K562 (cell line): ENCODE data around the gene TM4SF4. TPM values are rescaled to one million over a fixed set of nuclear protein-coding genes. Genes with fewer than 3 reads are reported as not detected.

Experiments
- ATAC-seq: fragments of 200-7000 bp; cut with Tn5 transposase; 3 replicates; pipeline ENCODE4 v1.9.1; 2020; ENCODE audit warnings: moderate library complexity
- BruUV-seq: library from RNA; stranded (reverse); fragments of 400-500 nt; replicated peaks from 2 replicates; lab custom pipeline; 2021; lab: Mats Ljungman, UMichigan
- CTCF ChIA-PET: fragments of 300-600 bp; formaldehyde crosslinking; extraction: SDS; loops from one replicate; lab custom pipeline; 2021; ENCODE audit warnings: low intra/inter-chr PET ratio; lab: Yijun Ruan, JAX
- POLR2A ChIA-PET: fragments of 300-600, 350-650 bp; sonication (Branson Sonifier 250); formaldehyde crosslinking; extraction: SDS; loops from one replicate; lab custom pipeline; 2021; ENCODE audit warnings: antibody characterized with exemption, inconsistent platforms; lab: Yijun Ruan, JAX
- DNase-seq, 4 experiments: peaks; one replicate each; pipeline versions ENCODE4 v3.0.0 to v3.0.0-alpha.2; 2011 to 2018; ENCODE audit warnings: low spot score in 3 of 4, mixed read lengths in 3 of 4; ENCODE audit errors: extremely low read depth in 1 of 4
- FAIRE-seq: peaks from 2 replicates; lab custom pipeline; 2011; peaks lifted over from hg19 to GRCh38; lab: Jason Lieb, UNC
- H2AFZ ChIP-seq: 2 replicates; pipeline ENCODE4 v1.6.0; 2011; ENCODE audit warnings: low read depth, low read length, control low read depth, inconsistent platforms
- H3K27ac ChIP-seq: fragments of 200-600 bp; 3 replicates; pipeline ENCODE4 v1.8.0; 2011; ENCODE audit warnings: low read depth, mild to moderate bottlenecking, control low read depth, inconsistent platforms, low read length, moderate library complexity, mixed read lengths; ENCODE audit errors: extremely low read depth
- H3K27me3 ChIP-seq, 2 experiments: fragments of 300-600 bp in 1 of 2; 2 replicates in 1 of 2; 3 replicates in 1 of 2; pipeline versions ENCODE4 v1.6.0 to v1.8.0; 2011; ENCODE audit warnings: inconsistent platforms in 2 of 2, low read length in 2 of 2, mild to moderate bottlenecking in 1 of 2, mixed read lengths in 1 of 2, moderate library complexity in 1 of 2; ENCODE audit not compliant: control insufficient read depth in 2 of 2, insufficient read depth in 2 of 2
- H3K36me3 ChIP-seq: fragments of 300-600 bp; 3 replicates; pipeline ENCODE4 v1.8.0; 2011; ENCODE audit warnings: mild to moderate bottlenecking, low read length, inconsistent platforms; ENCODE audit not compliant: control insufficient read depth, insufficient read depth
- H3K4me1 ChIP-seq, 2 experiments: fragments of 200-600 bp in 1 of 2; replicated peaks in 1 of 2; 2 replicates in 1 of 2; 3 replicates in 1 of 2; pipeline versions ENCODE4 v1.5.1 to v1.8.0; 2011; ENCODE audit warnings: inconsistent platforms in 2 of 2, low read length in 2 of 2, mild to moderate bottlenecking in 1 of 2, mixed read lengths in 1 of 2, moderate library complexity in 1 of 2; ENCODE audit not compliant: control insufficient read depth in 2 of 2, insufficient read depth in 2 of 2
- H3K4me2 ChIP-seq: 2 replicates; pipeline ENCODE4 v1.6.1; 2011; ENCODE audit warnings: low read length, control low read depth, inconsistent platforms, mixed read lengths; ENCODE audit not compliant: insufficient read depth
- H3K4me3 ChIP-seq: fragments of 200-600 bp; sonication (generic), shearing (Covaris generic); 2 replicates; pipeline ENCODE4 v1.5.1; 2016; ENCODE audit warnings: control low read depth, inconsistent platforms
- H3K79me2 ChIP-seq: fragments of 200-600 bp; 3 replicates; pipeline ENCODE4 v1.8.0; 2011; ENCODE audit warnings: low read length, inconsistent platforms; ENCODE audit not compliant: control insufficient read depth, insufficient read depth
- H3K9ac ChIP-seq, 2 experiments: 2 replicates each; pipeline versions ENCODE4 v1.6.0 to v1.6.1; 2011; ENCODE audit warnings: low read depth in 2 of 2, low read length in 2 of 2, control low read depth in 1 of 2, inconsistent platforms in 1 of 2, mild to moderate bottlenecking in 1 of 2, mixed read lengths in 1 of 2; ENCODE audit not compliant: insufficient read depth in 1 of 2
- H3K9me1 ChIP-seq: one replicate; pipeline ENCODE4 v1.6.0; 2011; ENCODE audit warnings: inconsistent platforms, mild to moderate bottlenecking, low read length, moderate library complexity; ENCODE audit not compliant: control insufficient read depth, insufficient read depth
- H3K9me3 ChIP-seq: replicated peaks from 2 replicates; pipeline ENCODE4 v1.5.1; 2011; ENCODE audit warnings: low read depth, low read length, inconsistent platforms; ENCODE audit not compliant: control insufficient read depth, insufficient read depth
- H4K20me1 ChIP-seq: replicated peaks from 2 replicates; pipeline ENCODE4 v1.6.1; 2011; ENCODE audit warnings: low read length, inconsistent platforms, mixed read lengths; ENCODE audit not compliant: control insufficient read depth, insufficient read depth
- ETS2 ChIP-seq: IDR thresholded peaks from 2 replicates; pipeline ENCODE4 v1.6.1; 2016; ENCODE audit warnings: borderline replicate concordance, missing genetic modification characterization, mild to moderate bottlenecking, moderate library complexity, missing compliant biosample characterization; ENCODE audit not compliant: poor library complexity, severe bottlenecking
- NFRKB ChIP-seq: fragments of 450-650 bp; IDR thresholded peaks from 2 replicates; pipeline ENCODE4 v1.6.1; 2016; ENCODE audit warnings: low read depth
- NKRF ChIP-seq: fragments of 450-650 bp; IDR thresholded peaks from 2 replicates; pipeline ENCODE4 v1.6.1; 2016; ENCODE audit warnings: borderline replicate concordance
- POLR3G ChIP-seq: IDR thresholded peaks from 2 replicates; pipeline ENCODE4 v1.6.1; 2011; ENCODE audit not compliant: insufficient read length, insufficient replicate concordance; ENCODE audit errors: extremely low read depth
- RAD21 ChIP-seq, 2 experiments: fragments of 250-450 bp in 1 of 2; fragments of 450-650 bp in 1 of 2; sonication (Bioruptor Pico) in 1 of 2; formaldehyde crosslinking in 1 of 2; IDR thresholded peaks in 1 of 2; conservative IDR thresholded peaks in 1 of 2; 2 replicates each; pipeline versions ENCODE4 v1.4.0 to v1.8.0; 2020 to 2022; ENCODE audit warnings: mild to moderate bottlenecking in 2 of 2, moderate library complexity in 1 of 2
- SIN3A ChIP-seq, 2 experiments: fragments of 150-350 bp in 1 of 2; IDR thresholded peaks; 2 replicates each; pipeline ENCODE4 v1.6.1; 2011 to 2016; ENCODE audit warnings: borderline replicate concordance in 2 of 2, low read depth in 2 of 2, low read length in 2 of 2, mild to moderate bottlenecking in 2 of 2, moderate library complexity in 2 of 2; ENCODE audit not compliant: control insufficient read depth in 1 of 2
- WGBS: fragments of 100-300 bp; shearing (Covaris generic); methylation state at CpG from one replicate; pipeline ENCODE4 v1.1.6; 2016; ENCODE audit warnings: low coverage, mixed read lengths; ENCODE audit not compliant: insufficient coverage; ENCODE audit errors: missing lambda C conversion rate; 5-methylcytosine and 5-hydroxymethylcytosine counted together
- in situ Hi-C: fragments of 300-500 bp; cut with MboI; formaldehyde crosslinking; loops from 4 replicates; pipeline ENCODE4 v1.15.0; 2018; ENCODE audit warnings: inconsistent platforms, mixed read lengths
- intact Hi-C: fragments of 100-400 bp; cut with micrococcal nuclease; formaldehyde crosslinking; loops from 2 replicates; pipeline ENCODE4 v1.14.2; 2022
- polyA plus RNA-seq, 8 experiments: library from polyadenylated mRNA; depleted of rRNA in 4 of 8; stranded (reverse) in 5 of 8; unstranded in 3 of 8; fragments of >200 nt; fragmentation: Nextera tagmentation in 2 of 8; fragmentation: Illumina TruSeq in 1 of 8; extraction: Ambion mirVana in 2 of 8; extraction: Trizol in 1 of 8; gene quantifications; 2 replicates each; pipeline versions ENCODE4 v1.2.1 to v1.2.3, GENCODE V29; 2011 to 2014; ENCODE audit warnings: inconsistent platforms in 1 of 8, missing spikeins in 1 of 8
- total RNA-seq, 7 experiments: library from RNA; depleted of rRNA in 6 of 7; stranded (reverse); fragments of >200 nt in 6 of 7; fragmentation: Illumina TruSeq in 2 of 7; extraction: Trizol in 2 of 7; gene quantifications; 2 replicates each; pipeline versions ENCODE4 v1.2.1 to v1.2.3, GENCODE V29; 2011 to 2021; ENCODE audit warnings: low replicate concordance in 1 of 7
- TF ChIP-seq, protein P1 (sequence below), 2 experiments: fragments of 250-450 bp in 1 of 2; fragments of 450-650 bp in 1 of 2; sonication (Bioruptor Pico) in 1 of 2; IDR thresholded peaks; 2 replicates each; pipeline versions ENCODE4 v1.6.1 to v1.8.0; 2016 to 2021; ENCODE audit warnings: mild to moderate bottlenecking in 2 of 2, moderate library complexity in 2 of 2, missing compliant biosample characterization in 1 of 2, missing genetic modification characterization in 1 of 2
- TF ChIP-seq, protein P2 (sequence below), 2 experiments: fragments of 450-650 bp; IDR thresholded peaks; 2 replicates each; pipeline ENCODE4 v1.6.1; 2016; ENCODE audit warnings: mild to moderate bottlenecking in 2 of 2, borderline replicate concordance in 1 of 2, low read depth in 1 of 2, moderate library complexity in 1 of 2

TM4SF4 gene
- total and polyA plus RNA-seq, 9 of the 15 experiments (the other 6 are each of a cell fraction or from before 2014, with no cell fraction given), result 0.31 TPM; not detected in 8

- TF ChIP-seq NFRKB, result no peak
- TF ChIP-seq, protein P1, sequence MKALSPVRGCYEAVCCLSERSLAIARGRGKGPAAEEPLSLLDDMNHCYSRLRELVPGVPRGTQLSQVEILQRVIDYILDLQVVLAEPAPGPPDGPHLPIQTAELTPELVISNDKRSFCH (CRISPR knock-in tag; IDR thresholded peaks at IDR 0.05), result no peak
- TF ChIP-seq, protein P1 (tag; IDR thresholded peaks at IDR 0.05), result no peak
Observed at GRCh38 chr3:149430216-149430615, 44.3 kb upstream of the TM4SF4 start (continued).

GRCh38 chr3:149432149-149432548 is 42.3 kb upstream of the TM4SF4 start:
- Histone ChIP-seq H3K9me3 (no peaks in the 10 kb centered on the region), H3K9me1 (no peaks in the 10 kb centered on the region), H2AFZ (no peak overlapping the region), H3K27me3 (peaks cover 4 to 13% of the 10 kb centered on the region in 2 experiments; a peak in 2 of 5 replicates), H3K36me3 (no peaks in the 10 kb centered on the region), H4K20me1 (no peaks in the 10 kb centered on the region), H3K4me2 (no peak overlapping the region), H3K27ac (no peak overlapping the region), H3K79me2 (no peaks in the 10 kb centered on the region), H3K9ac (no peak overlapping the region), H3K4me1 (no peaks in the 10 kb centered on the region), H3K4me3 (no peak overlapping the region)
- POLR2A ChIA-PET, result no interaction called here
- CTCF ChIA-PET, result no interaction called here
- ATAC-seq, result no peak
- in situ Hi-C loops (no loop called here), intact Hi-C loops (no loop called here)
- no peak for DNase-seq
- BruUV-seq, result no TSS peak
- WGBS, result 3% methylated on average over 2 of the region's 2 CpGs
- no peak for FAIRE-seq
- TF ChIP-seq NKRF, result no peak
- TF ChIP-seq RAD21 (CRISPR knock-in tag; conservative IDR thresholded peaks at IDR 0.05 in 1 of 2, IDR thresholded peaks at IDR 0.05 in 1 of 2), result no peak
- TF ChIP-seq ETS2 (tag), result no peak
- TF ChIP-seq POLR3G, result no peak
- TF ChIP-seq, protein P2, sequence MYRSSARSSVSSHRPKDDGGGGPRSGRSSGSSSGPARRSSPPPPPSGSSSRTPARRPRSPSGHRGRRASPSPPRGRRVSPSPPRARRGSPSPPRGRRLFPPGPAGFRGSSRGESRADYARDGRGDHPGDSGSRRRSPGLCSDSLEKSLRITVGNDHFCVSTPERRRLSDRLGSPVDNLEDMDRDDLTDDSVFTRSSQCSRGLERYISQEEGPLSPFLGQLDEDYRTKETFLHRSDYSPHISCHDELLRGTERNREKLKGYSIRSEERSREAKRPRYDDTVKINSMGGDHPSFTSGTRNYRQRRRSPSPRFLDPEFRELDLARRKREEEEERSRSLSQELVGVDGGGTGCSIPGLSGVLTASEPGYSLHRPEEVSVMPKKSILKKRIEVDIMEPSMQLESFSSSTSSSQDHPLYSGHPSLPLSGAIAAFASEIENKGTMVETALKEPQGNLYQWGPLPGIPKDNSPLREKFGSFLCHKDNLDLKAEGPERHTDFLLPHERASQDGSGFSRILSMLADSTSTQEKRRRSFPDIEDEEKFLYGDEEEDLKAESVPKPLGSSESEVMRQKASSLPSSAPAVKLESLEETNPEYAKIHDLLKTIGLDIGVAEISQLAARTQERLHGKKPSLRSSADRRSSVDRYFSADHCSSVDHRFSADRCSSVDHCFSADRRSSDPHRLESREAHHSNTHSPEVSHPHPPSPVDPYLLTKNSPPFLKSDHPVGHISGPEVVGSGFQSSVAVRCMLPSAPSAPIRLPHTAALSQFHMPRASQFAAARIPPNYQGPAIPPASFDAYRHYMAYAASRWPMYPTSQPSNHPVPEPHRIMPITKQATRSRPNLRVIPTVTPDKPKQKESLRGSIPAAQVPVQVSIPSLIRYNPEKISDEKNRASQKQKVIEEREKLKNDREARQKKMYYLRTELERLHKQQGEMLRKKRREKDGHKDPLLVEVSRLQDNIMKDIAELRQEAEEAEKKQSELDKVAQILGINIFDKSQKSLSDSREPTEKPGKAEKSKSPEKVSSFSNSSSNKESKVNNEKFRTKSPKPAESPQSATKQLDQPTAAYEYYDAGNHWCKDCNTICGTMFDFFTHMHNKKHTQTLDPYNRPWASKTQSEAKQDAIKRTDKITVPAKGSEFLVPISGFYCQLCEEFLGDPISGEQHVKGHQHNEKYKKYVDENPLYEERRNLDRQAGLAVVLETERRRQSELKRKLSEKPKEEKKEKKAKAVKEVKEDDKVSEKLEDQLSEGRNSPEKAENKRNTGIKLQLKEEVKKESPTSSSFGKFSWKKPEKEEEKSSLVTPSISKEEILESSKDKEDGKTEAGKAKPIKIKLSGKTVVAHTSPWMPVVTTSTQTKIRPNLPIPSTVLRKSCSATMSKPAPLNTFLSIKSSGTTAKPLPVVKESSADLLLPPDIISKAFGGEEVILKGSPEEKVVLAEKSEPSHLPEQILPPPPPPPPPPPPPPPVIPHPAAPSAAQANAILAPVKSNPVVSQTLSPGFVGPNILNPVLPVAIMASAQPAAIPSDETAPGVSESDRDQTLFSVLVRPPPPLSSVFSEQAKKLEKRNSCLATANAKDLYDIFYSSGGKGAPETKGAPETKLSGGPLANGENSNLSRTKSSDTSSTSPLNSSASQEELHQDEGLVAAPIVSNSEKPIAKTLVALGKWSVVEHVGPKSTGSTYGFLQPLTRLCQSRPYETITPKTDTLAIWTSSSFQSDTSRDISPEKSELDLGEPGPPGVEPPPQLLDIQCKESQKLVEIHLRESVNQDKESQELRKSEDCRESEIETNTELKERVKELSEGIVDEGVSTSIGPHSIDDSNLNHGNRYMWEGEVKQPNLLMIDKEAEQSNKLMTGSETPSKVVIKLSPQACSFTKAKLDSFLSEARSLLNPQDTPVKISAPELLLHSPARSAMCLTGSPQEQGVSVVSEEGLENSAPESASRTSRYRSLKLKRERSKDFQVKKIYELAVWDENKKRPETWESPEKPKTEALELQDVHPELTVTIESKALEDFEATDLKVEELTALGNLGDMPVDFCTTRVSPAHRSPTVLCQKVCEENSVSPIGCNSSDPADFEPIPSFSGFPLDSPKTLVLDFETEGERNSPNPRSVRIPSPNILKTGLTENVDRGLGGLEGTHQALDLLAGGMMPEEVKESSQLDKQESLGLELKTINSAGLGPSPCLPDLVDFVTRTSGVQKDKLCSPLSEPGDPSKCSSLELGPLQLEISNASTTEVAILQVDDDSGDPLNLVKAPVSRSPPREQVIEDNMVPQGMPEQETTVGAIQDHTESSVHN (IDR thresholded peaks at IDR 0.05; ENCODE audit: borderline replicate concordance in 1 of 2, low read depth in 1 of 2), result no peak
- no peak for TF ChIP-seq SIN3A (IDR thresholded peaks at IDR 0.05; ENCODE audit: borderline replicate concordance in 2 of 2, control insufficient read depth in 1 of 2, low read depth in 2 of 2, low read length in 2 of 2)
